Mesenchymal stem cell (in vitro differentiated cells and primary cell): ENCODE data around the gene C1GALT1.

ENCODE experiments used
- DNase-seq: peaks from one replicate; pipeline ENCODE4 v3.0.0-alpha.2; 2013
- H2AFZ ChIP-seq: one replicate; pipeline ENCODE4 v1.6.1; 2013; ENCODE audit warnings: low read depth, mild to moderate bottlenecking, control low read depth, inconsistent platforms, low read length, moderate library complexity
- H2AK5ac ChIP-seq: 2 replicates; pipeline ENCODE4 v1.6.1; 2013; ENCODE audit warnings: low read length, moderate library complexity, mild to moderate bottlenecking, inconsistent platforms; ENCODE audit not compliant: severe bottlenecking
- H2BK120ac ChIP-seq: one replicate; pipeline ENCODE4 v1.6.1; 2013; ENCODE audit warnings: low read depth, mild to moderate bottlenecking, inconsistent platforms, low read length, moderate library complexity
- H2BK12ac ChIP-seq, 2 experiments: one replicate each; pipeline ENCODE4 v1.6.1; 2013; ENCODE audit warnings: inconsistent platforms in 2 of 2, low read length in 2 of 2, mild to moderate bottlenecking in 2 of 2, moderate library complexity in 2 of 2, control low read depth in 1 of 2
- H2BK15ac ChIP-seq: one replicate; pipeline ENCODE4 v1.6.1; 2013; ENCODE audit warnings: mild to moderate bottlenecking, low read depth, inconsistent platforms; ENCODE audit not compliant: poor library complexity, severe bottlenecking
- H2BK5ac ChIP-seq: 2 replicates; pipeline ENCODE4 v1.6.1; 2013; ENCODE audit warnings: low read depth, mild to moderate bottlenecking, low read length, control low read depth, inconsistent platforms; ENCODE audit not compliant: poor library complexity, severe bottlenecking
- H3K14ac ChIP-seq, 2 experiments: one replicate each; pipeline ENCODE4 v1.6.1; 2013; ENCODE audit warnings: inconsistent platforms in 2 of 2, low read length in 2 of 2, control low read depth in 1 of 2, mild to moderate bottlenecking in 1 of 2, moderate library complexity in 1 of 2
- H3K18ac ChIP-seq, 2 experiments: one replicate each; pipeline ENCODE4 v1.6.1; 2013; ENCODE audit warnings: inconsistent platforms in 2 of 2, low read length in 2 of 2, control low read depth in 1 of 2, low read depth in 1 of 2, mild to moderate bottlenecking in 1 of 2
- H3K23ac ChIP-seq, 2 experiments: one replicate each; pipeline ENCODE4 v1.6.1; 2013; ENCODE audit warnings: inconsistent platforms in 2 of 2, low read length in 2 of 2, mild to moderate bottlenecking in 2 of 2, moderate library complexity in 2 of 2, control low read depth in 1 of 2
- H3K27ac ChIP-seq: 2 replicates; pipeline ENCODE4 v1.5.1; 2013; ENCODE audit warnings: mild to moderate bottlenecking, moderate library complexity, low read length, control low read depth, inconsistent platforms; ENCODE audit not compliant: poor library complexity, severe bottlenecking
- H3K27me3 ChIP-seq, 2 experiments: 2 replicates each; pipeline versions ENCODE4 v1.6.1 to v1.7.0; 2013; ENCODE audit warnings: low read length in 2 of 2, mild to moderate bottlenecking in 2 of 2, moderate library complexity in 2 of 2, control low read depth in 1 of 2, inconsistent platforms in 1 of 2; ENCODE audit not compliant: control insufficient read depth in 1 of 2, insufficient read depth in 1 of 2
- H3K36me3 ChIP-seq, 2 experiments: 2 replicates each; pipeline versions ENCODE4 v1.6.1 to v1.7.0; 2013; ENCODE audit warnings: low read length in 2 of 2, control low read depth in 1 of 2, inconsistent platforms in 1 of 2, low read depth in 1 of 2, mild to moderate bottlenecking in 1 of 2; ENCODE audit not compliant: insufficient read depth in 2 of 2, control insufficient read depth in 1 of 2
- H3K4ac ChIP-seq, 2 experiments: one replicate each; pipeline ENCODE4 v1.6.1; 2013; ENCODE audit warnings: inconsistent platforms in 2 of 2, low read length in 2 of 2, mild to moderate bottlenecking in 2 of 2, moderate library complexity in 2 of 2, control low read depth in 1 of 2, low read depth in 1 of 2
- H3K4me1 ChIP-seq: 2 replicates; pipeline ENCODE4 v1.6.1; 2013; ENCODE audit warnings: low read depth, low read length, control low read depth; ENCODE audit not compliant: control insufficient read depth, insufficient read depth
- H3K4me2 ChIP-seq: 2 replicates; pipeline ENCODE4 v1.6.1; 2013; ENCODE audit warnings: low read length, mild to moderate bottlenecking, inconsistent platforms; ENCODE audit not compliant: poor library complexity, severe bottlenecking
- H3K4me3 ChIP-seq, 2 experiments: 2 replicates each; pipeline versions ENCODE4 v1.5.1 to v1.7.0; 2013; ENCODE audit warnings: low read length in 2 of 2, mild to moderate bottlenecking in 2 of 2, control low read depth in 1 of 2, low read depth in 1 of 2; ENCODE audit not compliant: insufficient read depth in 1 of 2
- H3K79me1 ChIP-seq: replicated peaks from 2 replicates; pipeline ENCODE4 v1.6.1; 2013; ENCODE audit warnings: mild to moderate bottlenecking, control low read depth, low read length, inconsistent platforms; ENCODE audit not compliant: poor library complexity, severe bottlenecking
- H3K9ac ChIP-seq: 2 replicates; pipeline ENCODE4 v1.7.0; 2013; ENCODE audit warnings: mild to moderate bottlenecking, low read length, moderate library complexity
- H3K9me3 ChIP-seq: 2 replicates; pipeline ENCODE4 v1.7.0; 2013; ENCODE audit warnings: mild to moderate bottlenecking, low read length; ENCODE audit not compliant: control insufficient read depth
- H4K8ac ChIP-seq: one replicate; pipeline ENCODE4 v1.6.1; 2013; ENCODE audit warnings: inconsistent platforms, mild to moderate bottlenecking, low read length, moderate library complexity
- H4K91ac ChIP-seq: one replicate; pipeline ENCODE4 v1.6.1; 2013; ENCODE audit warnings: mild to moderate bottlenecking, low read length, inconsistent platforms
- WGBS: methylation state at CpG from one replicate; pipeline ENCODE4 v1.1.7; 2013; ENCODE audit warnings: mixed read lengths; 5-methylcytosine and 5-hydroxymethylcytosine counted together

Gene C1GALT1

GRCh38 chr7:7183838-7184463, 1.6 kb downstream of the C1GALT1 start:
- peak overlapping the region in 1 of 2 experiments; percentile 94 for H3K4me3 ChIP-seq
- H3K14ac ChIP-seq: no peak overlapping the region
- H2AFZ ChIP-seq: no peak overlapping the region
- no peak overlapping the region for H3K23ac ChIP-seq
- no peaks in the 10 kb centered on the region for H3K27me3 ChIP-seq
- H4K8ac ChIP-seq: no peak overlapping the region
- H2BK5ac ChIP-seq: no peak overlapping the region
- no peak overlapping the region for H3K18ac ChIP-seq
- 28% methylated on average over 3 of the region's 4 CpGs for WGBS
- H3K36me3 ChIP-seq: peaks cover 5 to 23% of the 10 kb centered on the region in 2 experiments
- DNase-seq: peak; percentile 14
- H3K9me3 ChIP-seq: no peaks in the 10 kb centered on the region
- H3K4me2 ChIP-seq: peak overlapping the region; percentile 92
- peaks cover 2% of the 10 kb centered on the region for H3K4me1 ChIP-seq
- H2BK120ac ChIP-seq: no peak overlapping the region
- H2BK12ac ChIP-seq: no peak overlapping the region
- peaks cover 20% of the 10 kb centered on the region for H3K79me1 ChIP-seq
- no peak overlapping the region for H2AK5ac ChIP-seq
- no peak overlapping the region for H3K27ac ChIP-seq
- H3K9ac ChIP-seq: peak overlapping the region; percentile 94
- no peak overlapping the region for H2BK15ac ChIP-seq
- no peak overlapping the region for H4K91ac ChIP-seq
- H3K4ac ChIP-seq: no peak overlapping the region

DNA sequence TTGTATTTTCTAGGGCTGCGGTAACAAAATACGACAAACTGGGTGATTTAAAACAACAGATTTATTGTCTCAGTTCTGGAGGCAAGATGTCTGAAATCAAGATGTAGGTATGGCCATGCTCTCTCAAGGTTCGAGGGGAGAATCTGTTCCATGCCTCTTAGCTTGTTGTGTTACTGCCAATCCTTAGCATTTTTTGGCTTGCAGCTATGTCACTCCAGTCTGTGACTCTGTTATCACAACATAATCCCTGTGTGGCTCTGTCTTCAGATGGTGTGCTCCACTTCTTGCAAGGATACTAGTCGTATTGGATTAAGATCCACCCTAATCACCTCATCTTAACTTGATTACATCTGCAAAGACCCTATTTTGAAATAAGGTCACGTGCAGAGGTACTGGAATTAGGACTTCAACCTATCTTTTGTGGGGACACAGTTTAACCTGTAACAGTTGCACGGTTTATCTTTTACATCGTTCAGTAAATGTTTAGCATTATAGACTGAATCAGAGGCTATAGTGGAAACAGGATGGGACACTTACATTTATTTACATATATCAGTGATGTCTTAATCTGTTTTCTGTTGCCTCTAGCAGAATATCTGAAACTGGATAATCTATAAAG, 3.1 kb downstream of the C1GALT1 start:
- Histone ChIP-seq H2AFZ (no peak overlapping the region), H3K4me3 (peak overlapping the region in 1 of 2 experiments; percentile 94), H2BK12ac (no peak overlapping the region), H4K8ac (peak overlapping the region; percentile 7), H2AK5ac (no peak overlapping the region), H3K9me3 (no peaks in the 10 kb centered on the region), H3K14ac (no peak overlapping the region), H2BK15ac (no peak overlapping the region), H3K9ac (peak overlapping the region; percentile 94), H3K36me3 (peaks cover 5 to 17% of the 10 kb centered on the region in 2 experiments), H3K4me2 (no peak overlapping the region), H3K18ac (no peak overlapping the region), H3K23ac (no peak overlapping the region), H4K91ac (no peak overlapping the region), H3K4me1 (peaks cover 2% of the 10 kb centered on the region), H3K27ac (no peak overlapping the region), H3K27me3 (no peaks in the 10 kb centered on the region), H2BK5ac (no peak overlapping the region), H3K4ac (no peak overlapping the region), H3K79me1 (peaks cover 19% of the 10 kb centered on the region), H2BK120ac (no peak overlapping the region)
- DNase-seq: no peak
- 89% methylated on average over 5 of the region's 7 CpGs for WGBS

GRCh38 chr7:7188091-7188490, 5.7 kb downstream of the C1GALT1 start:
- peaks cover 12% of the 10 kb centered on the region for H3K79me1 ChIP-seq
- peak overlapping the region in 1 of 2 experiments; percentile 47 for H3K4me3 ChIP-seq
- no peak overlapping the region for H3K14ac ChIP-seq
- no peak overlapping the region for H2AK5ac ChIP-seq
- H3K23ac ChIP-seq: no peak overlapping the region
- no peaks in the 10 kb centered on the region for H3K9me3 ChIP-seq
- no peak overlapping the region for H2BK15ac ChIP-seq
- no peak overlapping the region for H4K8ac ChIP-seq
- no peaks in the 10 kb centered on the region for H3K4me1 ChIP-seq
- no peak overlapping the region for H2AFZ ChIP-seq
- H2BK120ac ChIP-seq: no peak overlapping the region
- no peak overlapping the region for H4K91ac ChIP-seq
- peaks cover 0 to 23% of the 10 kb centered on the region in 2 experiments for H3K36me3 ChIP-seq
- H3K4me2 ChIP-seq: no peak overlapping the region
- H3K27ac ChIP-seq: no peak overlapping the region
- H3K9ac ChIP-seq: peak overlapping the region; percentile 20
- DNase-seq: no peak
- no peaks in the 10 kb centered on the region for H3K27me3 ChIP-seq
- no peak overlapping the region for H3K4ac ChIP-seq
- H2BK12ac ChIP-seq: no peak overlapping the region
- H3K18ac ChIP-seq: no peak overlapping the region
- H2BK5ac ChIP-seq: no peak overlapping the region

DNA sequence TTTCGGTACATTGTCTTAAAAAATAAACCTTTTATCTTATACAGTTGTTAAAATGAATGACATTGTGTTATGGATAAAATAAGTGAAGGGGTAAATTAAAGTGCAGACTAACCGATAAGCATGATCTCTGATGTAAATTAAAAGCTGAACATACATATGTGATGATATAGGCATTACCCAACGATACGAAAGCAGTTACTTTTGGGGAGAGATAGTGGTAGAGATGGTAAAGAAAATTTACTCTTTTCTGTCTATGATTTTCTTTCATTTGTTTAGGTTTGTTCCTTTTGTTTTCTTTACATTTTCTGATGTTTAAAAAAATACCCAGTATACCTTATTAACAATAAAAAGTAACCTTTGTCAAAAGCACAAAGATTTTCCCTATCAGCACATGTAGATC, 6.4 kb downstream of the C1GALT1 start:
- Histone ChIP-seq H3K9me3 (no peaks in the 10 kb centered on the region), H3K27me3 (no peaks in the 10 kb centered on the region), H3K4me1 (no peaks in the 10 kb centered on the region), H2BK15ac (no peak overlapping the region), H3K14ac (no peak overlapping the region), H3K4me3 (peak overlapping the region in 1 of 2 experiments; percentile 5), H2AK5ac (no peak overlapping the region), H4K91ac (no peak overlapping the region), H3K27ac (no peak overlapping the region), H3K4ac (no peak overlapping the region), H3K18ac (no peak overlapping the region), H3K4me2 (no peak overlapping the region), H2BK12ac (no peak overlapping the region), H2BK5ac (no peak overlapping the region), H3K23ac (no peak overlapping the region), H3K9ac (peak overlapping the region; percentile 30), H2BK120ac (no peak overlapping the region), H4K8ac (no peak overlapping the region), H3K79me1 (peaks cover 10% of the 10 kb centered on the region), H2AFZ (no peak overlapping the region), H3K36me3 (peaks cover 0 to 23% of the 10 kb centered on the region in 2 experiments)
- no peak for DNase-seq
- over 99% methylated on average over 3 of the region's 4 CpGs for WGBS
